ENCODE results near the gene TMEM184B. TPM values are rescaled to one million over a fixed set of nuclear protein-coding genes. Genes with fewer than 3 reads are reported as not detected.

TMEM184B gene
- total and polyA plus RNA-seq, 2 of the 8 experiments (the other 6 are each of a cell fraction or from before 2014, with no cell fraction given) = 41.6 to 81.0 TPM

GRCh38 chr22:38222797-38223119 is 50.1 kb downstream of the TMEM184B start (continued):
- no peak for TF ChIP-seq EGR1 (IDR thresholded peaks at IDR 0.05; ENCODE audit: borderline replicate concordance, low read depth, low read length)
- TF ChIP-seq CTCF (IDR thresholded peaks at IDR 0.05; ENCODE audit: control extremely low read depth in 1 of 3, insufficient read depth in 1 of 3, low read depth in 1 of 3, low read length in 3 of 3) = no peak
- TF ChIP-seq TAF1 (IDR thresholded peaks at IDR 0.05; ENCODE audit: low read depth, low read length) = no peak
- no peak for TF ChIP-seq HDAC2 (IDR thresholded peaks at IDR 0.05; ENCODE audit: borderline replicate concordance in 1 of 2, low read depth in 2 of 2, low read length in 2 of 2)
- TF ChIP-seq SP4 (IDR thresholded peaks at IDR 0.05; ENCODE audit: low read length) = no peak
